ENCODE results near the gene TMEM237. TPM values are rescaled to one million over a fixed set of nuclear protein-coding genes. Genes with fewer than 3 reads are reported as not detected.

TMEM237 gene
- total RNA-seq, 5 donors from 2014 or later (not counting 1 experiment from before 2014, with no cell fraction given), result 4.5 to 10.1 (median 7.8) TPM

DNA sequence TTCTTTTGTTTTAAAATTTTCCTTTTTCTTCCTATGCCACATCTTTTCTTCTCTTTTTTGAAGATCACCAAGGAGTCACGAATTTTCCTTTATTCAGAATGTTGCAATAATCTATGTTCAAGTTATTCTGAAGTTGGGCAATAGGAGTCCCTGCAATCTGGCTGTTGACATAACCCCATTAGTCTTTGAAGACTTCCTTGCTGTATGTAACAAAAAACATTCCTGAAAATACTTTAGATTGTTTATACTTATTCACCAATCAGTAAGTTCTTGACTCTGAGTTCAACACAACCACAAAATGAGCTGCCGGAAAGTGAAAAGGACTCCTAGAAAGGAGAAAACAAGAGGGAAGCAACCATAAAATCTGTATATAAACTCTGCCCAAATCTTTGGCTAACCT lies 62.8 kb downstream of the TMEM237 start:
- ChIA-PET CTCF (no interaction called here), POLR2A (no interaction called here)
- Mint-ChIP-seq H3K27ac (no peak overlapping the region), H3K4me1 (no peaks in the 10 kb centered on the region), H3K36me3 (no peaks in the 10 kb centered on the region), H3K9me3 (no peaks in the 10 kb centered on the region), H3K4me3 (no peak overlapping the region), H3K27me3 (peaks cover 0 to 7% of the 10 kb centered on the region in 2 donors)
- no peak overlapping the region for H3K4me3 ChIP-seq (ENCODE audit: control insufficient read depth in 1 of 2, extremely low read depth in 1 of 2, low read length in 1 of 2)
- no peaks in the 10 kb centered on the region for H3K36me3 ChIP-seq (ENCODE audit: control insufficient read depth in 2 of 2, extremely low read depth in 1 of 2, insufficient read depth in 1 of 2, low read length in 1 of 2)
- H3K27me3 ChIP-seq (replicated peaks in 1 of 2; ENCODE audit: control insufficient read depth in 2 of 2, extremely low read depth in 1 of 2, insufficient read depth in 2 of 2, low read length in 1 of 2), result peaks cover 0 to 3% of the 10 kb centered on the region in 2 experiments
- ATAC-seq (replicated peaks in 1 of 4) (no peak), DNase-seq (no peak)
- no peak overlapping the region for H3K27ac ChIP-seq (ENCODE audit: low read length)
- WGBS (ENCODE audit: insufficient coverage), result 100% methylated on average over 1 of the region's 2 CpGs
- no peaks in the 10 kb centered on the region for H3K4me1 ChIP-seq (ENCODE audit: control insufficient read depth in 1 of 2, extremely low read depth in 1 of 2, insufficient read depth in 2 of 2, low read length in 2 of 2)
- no peaks in the 10 kb centered on the region for H3K9me3 ChIP-seq

- CTCF ChIA-PET, result no interaction called here
- H3K9me3 Mint-ChIP-seq, result no peaks in the 10 kb centered on the region
- no peaks in the 10 kb centered on the region for H3K9me3 ChIP-seq
- no peak overlapping the region for H3K27ac ChIP-seq (ENCODE audit: low read length)
- ATAC-seq (replicated peaks in 1 of 4) (no peak), DNase-seq (no peak)
- POLR2A ChIA-PET, result interaction anchor here in 1 of 2 donors (0.6 kb wide), 1 partner anchor 1475 kb away, joined by 3 read pairs; no protein-coding TSS in a partner anchor
- no peak overlapping the region for H3K4me3 ChIP-seq (ENCODE audit: control insufficient read depth in 1 of 2, extremely low read depth in 1 of 2, low read length in 1 of 2)
- H3K27me3 Mint-ChIP-seq, result peaks cover 0 to 3% of the 10 kb centered on the region in 2 donors
- no peaks in the 10 kb centered on the region for H3K4me1 ChIP-seq (ENCODE audit: control insufficient read depth in 1 of 2, extremely low read depth in 1 of 2, insufficient read depth in 2 of 2, low read length in 2 of 2)
- H3K36me3 Mint-ChIP-seq, result no peaks in the 10 kb centered on the region
- H3K4me1 Mint-ChIP-seq, result no peaks in the 10 kb centered on the region
- H3K27ac Mint-ChIP-seq, result no peak overlapping the region
- H3K36me3 ChIP-seq (ENCODE audit: control insufficient read depth in 2 of 2, extremely low read depth in 1 of 2, insufficient read depth in 1 of 2, low read length in 1 of 2), result no peaks in the 10 kb centered on the region
- WGBS (ENCODE audit: insufficient coverage), result no CpG with 5 or more reads among the region's 4 CpGs
- peaks cover 0 to 3% of the 10 kb centered on the region in 2 experiments for H3K27me3 ChIP-seq (replicated peaks in 1 of 2; ENCODE audit: control insufficient read depth in 2 of 2, extremely low read depth in 1 of 2, insufficient read depth in 2 of 2, low read length in 1 of 2)
- H3K4me3 Mint-ChIP-seq, result no peak overlapping the region
Observed at GRCh38 chr2:201579536-201579935, 63.8 kb downstream of the TMEM237 start.

DNA sequence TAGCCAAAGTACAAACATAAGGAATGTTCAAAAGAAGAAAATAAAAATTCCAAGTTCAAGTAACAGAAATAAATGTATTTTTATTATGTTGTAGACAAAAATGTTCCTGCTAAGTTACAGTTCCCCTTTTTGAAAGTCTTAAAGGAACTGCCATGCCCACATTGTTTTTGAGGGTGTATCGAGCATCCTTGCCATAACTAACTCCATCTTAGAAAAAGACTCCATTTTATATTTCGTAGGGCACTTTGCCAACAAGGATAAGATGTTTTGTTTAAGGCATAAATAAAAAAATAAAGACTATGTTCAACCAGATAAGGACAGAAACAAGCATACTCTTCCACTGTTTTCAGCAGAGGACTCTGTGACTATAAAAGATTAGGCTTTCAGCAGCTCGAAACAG lies 67.3 kb downstream of the TMEM237 start:
- POLR2A ChIA-PET, result no interaction called here
- H3K36me3 Mint-ChIP-seq, result no peaks in the 10 kb centered on the region
- peaks cover 0 to 2% of the 10 kb centered on the region in 2 donors for H3K27me3 Mint-ChIP-seq
- H3K27ac ChIP-seq (ENCODE audit: low read length), result no peak overlapping the region
- no peaks in the 10 kb centered on the region for H3K4me1 ChIP-seq (ENCODE audit: control insufficient read depth in 1 of 2, extremely low read depth in 1 of 2, insufficient read depth in 2 of 2, low read length in 2 of 2)
- 100% methylated on average over 1 of the region's 3 CpGs for WGBS (ENCODE audit: insufficient coverage)
- no peak overlapping the region for H3K4me3 Mint-ChIP-seq
- no peaks in the 10 kb centered on the region for H3K36me3 ChIP-seq (ENCODE audit: control insufficient read depth in 2 of 2, extremely low read depth in 1 of 2, insufficient read depth in 1 of 2, low read length in 1 of 2)
- no peak for ATAC-seq (replicated peaks in 1 of 4)
- no peaks in the 10 kb centered on the region for H3K9me3 Mint-ChIP-seq
- peaks cover 0 to 3% of the 10 kb centered on the region in 2 experiments for H3K27me3 ChIP-seq (replicated peaks in 1 of 2; ENCODE audit: control insufficient read depth in 2 of 2, extremely low read depth in 1 of 2, insufficient read depth in 2 of 2, low read length in 1 of 2)
- H3K4me3 ChIP-seq (ENCODE audit: control insufficient read depth in 1 of 2, extremely low read depth in 1 of 2, low read length in 1 of 2), result no peak overlapping the region
- no peak for DNase-seq
- no peak overlapping the region for H3K27ac Mint-ChIP-seq
- CTCF ChIA-PET, result no interaction called here
- peaks cover 0 to 4% (median 0%) of the 10 kb centered on the region in 3 donors for H3K4me1 Mint-ChIP-seq
- no peaks in the 10 kb centered on the region for H3K9me3 ChIP-seq

DNA sequence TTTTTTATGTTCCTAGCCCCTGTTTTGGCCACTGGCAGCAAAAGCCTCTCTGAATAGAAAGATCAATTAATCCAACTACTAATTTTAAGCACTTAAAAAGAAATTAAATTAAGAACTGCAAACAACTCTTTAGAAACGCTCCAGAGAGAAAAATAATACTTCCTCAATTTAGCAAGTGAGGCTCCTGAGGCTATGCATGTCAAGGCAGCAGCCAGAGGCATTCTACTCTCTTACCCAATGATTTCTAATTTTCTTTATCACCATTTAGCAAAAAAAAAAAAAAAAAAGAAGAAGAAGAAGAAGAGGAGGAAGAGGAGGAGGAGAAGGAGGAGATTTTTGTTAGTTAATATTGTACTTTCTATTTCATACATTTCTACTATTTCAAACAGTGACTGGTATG lies 68.5 kb downstream of the TMEM237 start:
- no CpG with 5 or more reads among the region's 1 CpG for WGBS (ENCODE audit: insufficient coverage)
- Mint-ChIP-seq H3K36me3 (no peaks in the 10 kb centered on the region), H3K27ac (no peak overlapping the region), H3K9me3 (no peaks in the 10 kb centered on the region), H3K4me3 (no peak overlapping the region), H3K27me3 (peaks cover 0 to 1% of the 10 kb centered on the region in 2 donors), H3K4me1 (peaks cover 0 to 4% (median 0%) of the 10 kb centered on the region in 3 donors)
- Histone ChIP-seq H3K4me3 (ENCODE audit: control insufficient read depth in 1 of 2, extremely low read depth in 1 of 2, low read length in 1 of 2) (no peak overlapping the region), H3K27ac (ENCODE audit: low read length) (no peak overlapping the region), H3K27me3 (replicated peaks in 1 of 2; ENCODE audit: control insufficient read depth in 2 of 2, extremely low read depth in 1 of 2, insufficient read depth in 2 of 2, low read length in 1 of 2) (peaks cover 0 to 3% of the 10 kb centered on the region in 2 experiments), H3K4me1 (ENCODE audit: control insufficient read depth in 1 of 2, extremely low read depth in 1 of 2, insufficient read depth in 2 of 2, low read length in 2 of 2) (no peaks in the 10 kb centered on the region), H3K36me3 (ENCODE audit: control insufficient read depth in 2 of 2, extremely low read depth in 1 of 2, insufficient read depth in 1 of 2, low read length in 1 of 2) (no peaks in the 10 kb centered on the region), H3K9me3 (no peaks in the 10 kb centered on the region)
- ChIA-PET CTCF (no interaction called here), POLR2A (no interaction called here)
- no peak for ATAC-seq (replicated peaks in 1 of 4)
- DNase-seq, result no peak

GRCh38 chr2:201572846-201573508 lies 70.3 kb downstream of the TMEM237 start:
- WGBS (ENCODE audit: insufficient coverage), result no CpG with 5 or more reads among the region's 2 CpGs
- no peaks in the 10 kb centered on the region for H3K9me3 ChIP-seq
- CTCF ChIA-PET, result no interaction called here
- H3K27me3 ChIP-seq (replicated peaks in 1 of 2; ENCODE audit: control insufficient read depth in 2 of 2, extremely low read depth in 1 of 2, insufficient read depth in 2 of 2, low read length in 1 of 2), result no peaks in the 10 kb centered on the region
- Mint-ChIP-seq H3K36me3 (no peaks in the 10 kb centered on the region), H3K4me3 (no peak overlapping the region), H3K4me1 (peaks cover 0 to 4% (median 0%) of the 10 kb centered on the region in 3 donors), H3K27ac (no peak overlapping the region), H3K27me3 (no peaks in the 10 kb centered on the region), H3K9me3 (no peaks in the 10 kb centered on the region)
- no peaks in the 10 kb centered on the region for H3K36me3 ChIP-seq (ENCODE audit: control insufficient read depth in 2 of 2, extremely low read depth in 1 of 2, insufficient read depth in 1 of 2, low read length in 1 of 2)
- H3K27ac ChIP-seq (ENCODE audit: low read length), result no peak overlapping the region
- H3K4me3 ChIP-seq (ENCODE audit: control insufficient read depth in 1 of 2, extremely low read depth in 1 of 2, low read length in 1 of 2), result no peak overlapping the region
- ATAC-seq (replicated peaks in 1 of 4), result no peak
- H3K4me1 ChIP-seq (ENCODE audit: control insufficient read depth in 1 of 2, extremely low read depth in 1 of 2, insufficient read depth in 2 of 2, low read length in 2 of 2), result no peaks in the 10 kb centered on the region
- no peak for DNase-seq
- POLR2A ChIA-PET, result interaction anchor here in 1 of 2 donors (0.6 kb wide), 1 partner anchor 232 kb away, joined by 3 read pairs; no protein-coding TSS in a partner anchor

Other genes starting within 250 kb of the TMEM237 start
- gene TRAK2, start 192.0 kb downstream of the TMEM237 start, total RNA-seq, result 10 to 100 TPM; 39.5 to 47.9 (median 43.4) TPM
- 10 to 100 TPM; 10.2 to 24.2 (median 18.0) TPM for gene STRADB, start 191.8 kb downstream of the TMEM237 start, total RNA-seq
- under 1 TPM in 1 of 5 donors, not detected in 4; 0.13 TPM for gene MPP4, start 55.1 kb upstream of the TMEM237 start, total RNA-seq
- gene ALS2, start 137.4 kb upstream of the TMEM237 start, total RNA-seq, result 10 to 100 TPM in 3 of 5 donors, 1 to 10 TPM in 2; 9.1 to 11.9 (median 10.3) TPM
- gene CDK15, start 163.0 kb upstream of the TMEM237 start, total RNA-seq, result not detected

Data from T-cell (primary cell).